A549 treated with AZD9567 at 1 μM for 4 hours (cell line): ENCODE data around the gene ZNF473. TPM values are rescaled to one million over a fixed set of nuclear protein-coding genes. Genes with fewer than 3 reads are reported as not detected.

Experiments
- total RNA-seq: library from RNA; stranded (reverse); fragments of 200-300 nt; extraction: Qiagen RNA extraction; gene quantifications from 5 replicates; pipeline ENCODE4 v1.2.3, GENCODE V29; 2022; ENCODE audit not compliant: insufficient read depth

Gene ZNF473
- total RNA-seq: 7.4 to 10.0 TPM (median 9.7 TPM) in 5 replicates

DNA sequence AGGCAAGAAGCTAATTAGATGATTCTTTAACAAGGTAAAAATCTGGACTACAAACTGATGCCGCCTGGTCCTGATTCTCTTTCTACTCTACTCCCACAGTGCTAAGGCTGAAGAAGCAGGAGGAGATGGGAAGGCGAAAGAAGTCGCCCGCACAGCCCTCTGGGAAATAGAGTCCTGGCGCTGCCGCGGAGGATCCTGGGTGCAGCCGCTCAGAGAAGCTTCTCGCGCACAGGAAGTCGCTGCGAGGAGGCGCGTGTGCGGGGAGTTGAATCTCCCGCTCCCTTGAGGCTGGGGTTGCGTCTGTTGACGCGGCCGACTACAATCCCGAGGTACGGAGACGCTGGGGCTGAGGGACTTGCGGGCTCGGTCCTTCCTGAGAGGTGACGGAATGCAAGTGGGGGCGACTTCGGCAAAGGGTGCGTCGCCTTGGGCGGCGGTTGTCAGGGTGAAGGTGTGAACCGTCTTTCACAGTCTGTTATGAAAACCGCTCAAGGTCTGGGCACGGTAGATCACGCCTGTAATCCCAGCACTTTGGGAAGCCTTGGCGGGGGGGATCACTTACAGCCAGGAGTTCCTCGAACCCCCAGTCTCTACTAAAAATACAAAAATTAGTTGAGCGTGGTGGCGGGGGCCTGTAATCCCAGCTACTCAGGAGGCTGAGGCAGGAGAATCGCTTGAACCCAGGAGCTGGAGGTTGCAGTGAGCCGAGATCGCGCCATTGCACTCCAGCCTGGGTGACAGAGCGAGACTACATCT is at the start of gene ZNF473:
Gene ZNF473 (plus strand): TSS at position 212 of the 756 bp plus-strand sequence. CDS start 5,078 bp downstream, outside the sequence.

DNA sequence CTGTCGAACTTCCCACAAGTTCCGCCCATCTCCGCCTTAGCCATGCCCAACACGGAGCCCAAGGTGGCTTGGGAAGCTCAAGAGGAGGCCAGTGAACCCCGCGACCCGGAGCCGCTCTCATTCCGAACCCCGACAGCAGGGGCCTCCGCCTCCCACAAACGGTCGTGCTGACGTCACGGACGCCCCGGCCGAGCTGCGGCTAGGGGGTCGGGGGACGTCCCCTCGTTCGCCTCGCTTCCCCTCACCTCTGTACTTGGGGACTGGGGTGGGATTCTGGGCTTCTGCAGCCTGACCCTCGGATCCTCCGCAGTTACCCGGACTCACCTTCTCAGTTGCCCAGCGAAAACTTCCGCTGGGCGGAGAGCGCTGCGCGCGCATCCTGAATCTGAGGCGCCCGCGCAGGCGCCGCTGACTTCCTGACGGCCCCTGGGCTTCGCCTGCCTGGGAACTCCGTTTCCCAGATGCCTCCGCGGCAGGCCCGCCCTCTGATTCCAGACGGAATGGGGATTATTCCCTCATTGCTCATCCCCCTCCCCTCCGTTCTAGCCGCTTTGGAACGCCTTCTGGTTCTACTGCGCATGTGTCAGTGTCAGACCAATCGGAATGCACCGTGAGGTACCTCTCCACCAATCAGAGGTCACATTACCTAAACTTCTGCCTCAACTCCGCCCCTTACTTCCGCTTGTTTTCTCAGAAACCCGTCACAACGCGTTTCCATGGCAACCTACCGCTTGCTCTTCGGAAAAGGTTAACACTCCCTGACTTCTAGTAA is 597 bp upstream of the ZNF473 start, which contains the start of gene VRK3:
Gene VRK3 (minus strand): TSS at position 351 of the 772 bp plus-strand sequence. CDS start 9,210 bp downstream, outside the sequence.

Other genes with a start within 250 kb of the ZNF473 start
- gene FUZ, start 212.7 kb upstream of the ZNF473 start, total RNA-seq: 12.6 to 14.5 TPM (median 13.6 TPM) in 5 replicates
- 57.3 to 69.4 TPM (median 66.8 TPM) in 5 replicates for gene MED25, start 207.7 kb upstream of the ZNF473 start, total RNA-seq
- gene PTOV1, start 174.8 kb upstream of the ZNF473 start, total RNA-seq: 114 to 153 TPM (median 145 TPM) in 5 replicates
- gene PNKP, start 158.4 kb upstream of the ZNF473 start, total RNA-seq: 17.3 to 59.3 TPM (median 55.7 TPM) in 5 replicates
- 70.4 to 112 TPM (median 102 TPM) in 5 replicates for gene AKT1S1, start 148.7 kb upstream of the ZNF473 start, total RNA-seq
- gene TBC1D17, start 148.3 kb upstream of the ZNF473 start, total RNA-seq: 15.2 to 22.6 TPM (median 21.4 TPM) in 5 replicates
- 0.56 to 0.75 TPM (median 0.58 TPM) in 4 of 5 replicates, not detected in the other for gene IL4I1, start 129.1 kb upstream of the ZNF473 start, total RNA-seq
- 54.7 to 64.6 TPM (median 58.0 TPM) in 5 replicates for gene ATF5, start 96.8 kb upstream of the ZNF473 start, total RNA-seq
- 66.9 to 86.4 TPM (median 81.1 TPM) in 5 replicates for gene NUP62, start 96.5 kb upstream of the ZNF473 start, total RNA-seq
- 0.03 TPM in 1 of 5 replicates, not detected in the others for gene SIGLEC11, start 64.8 kb upstream of the ZNF473 start, total RNA-seq
- gene VRK3, start 633 bp upstream of the ZNF473 start, total RNA-seq: 40.2 to 47.6 TPM (median 43.1 TPM) in 5 replicates
- gene IZUMO2, start 137.3 kb downstream of the ZNF473 start, total RNA-seq: not detected in 5 replicates
- gene MYH14, start 177.6 kb downstream of the ZNF473 start, total RNA-seq: 4.3 to 6.6 TPM (median 6.0 TPM) in 5 replicates